ENCODE measurements around the gene PAPOLA.
"Not testable (repeated sequence)": the region's sequence is repeated elsewhere in the genome, so short reads cannot be mapped to it uniquely, and the experiment has no call there.

The PAPOLA gene

DNA sequence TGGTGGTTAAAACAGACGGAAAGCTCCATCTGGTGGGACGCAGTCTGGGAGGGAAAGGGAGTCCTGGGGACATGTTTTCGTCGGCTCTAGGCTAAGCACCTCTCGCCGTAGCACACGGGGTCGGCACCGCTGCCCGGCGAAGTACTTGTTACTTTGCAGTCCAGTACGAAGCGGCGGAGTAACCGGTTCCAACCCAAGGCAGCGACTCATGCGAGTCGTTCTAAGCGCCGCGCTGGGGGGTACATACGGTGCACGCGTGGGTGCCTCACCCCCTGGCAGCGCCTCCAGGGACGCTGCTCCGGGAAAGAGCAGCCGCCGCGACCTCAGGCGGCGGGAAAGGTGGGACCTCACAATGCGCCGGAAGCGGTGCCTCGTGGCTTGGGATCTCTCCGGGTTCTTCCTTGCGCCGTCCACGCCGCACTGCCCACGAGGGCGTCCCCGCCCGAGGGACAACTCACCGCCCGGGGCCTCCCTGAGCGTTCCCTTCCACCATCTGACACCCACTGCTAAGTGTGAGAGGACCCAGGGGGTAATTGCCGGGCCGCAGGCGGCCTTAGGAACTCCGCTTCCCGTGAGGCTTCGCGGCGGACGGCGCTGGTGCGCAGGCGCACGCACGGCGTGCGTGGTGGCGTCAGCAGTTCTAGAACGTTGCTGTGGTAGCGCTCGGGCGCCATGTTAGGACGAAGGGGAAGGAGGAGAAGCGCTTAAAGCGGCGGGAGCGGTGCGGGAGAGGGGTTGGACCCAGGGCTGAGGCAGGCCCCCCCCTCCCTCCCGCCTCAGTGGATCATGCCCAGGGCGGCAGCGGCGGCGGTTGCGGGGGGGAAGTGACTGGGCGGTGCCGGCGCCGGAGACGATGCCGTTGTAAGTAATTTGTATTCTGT, at the start of gene PAPOLA:
TSS of gene PAPOLA (plus strand) at position 643 of the 881 bp plus-strand sequence. CDS start at position 854, 211 bp downstream.
- DNase-seq: peak; percentile 89

DNA sequence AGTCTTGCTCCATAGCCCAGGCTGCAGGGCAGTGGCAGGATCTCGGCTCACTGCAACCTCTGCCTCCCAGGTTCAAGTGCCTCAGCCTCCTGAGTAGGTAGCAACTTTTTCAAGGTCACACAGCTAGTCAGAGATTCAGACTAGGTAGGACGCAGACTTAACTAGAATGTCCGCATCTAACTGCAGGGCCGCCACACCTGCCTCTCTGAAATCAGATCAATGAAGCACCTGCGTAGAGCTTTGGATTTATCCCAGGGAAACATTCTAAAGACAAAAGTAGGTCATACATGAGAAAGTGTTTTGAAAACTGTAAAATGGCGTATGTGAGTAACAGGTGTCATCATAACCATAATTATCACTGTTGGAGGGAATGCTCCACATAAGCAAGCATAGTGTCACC, 49.5 kb upstream of the PAPOLA start:
- DNase-seq: no peak

DNA sequence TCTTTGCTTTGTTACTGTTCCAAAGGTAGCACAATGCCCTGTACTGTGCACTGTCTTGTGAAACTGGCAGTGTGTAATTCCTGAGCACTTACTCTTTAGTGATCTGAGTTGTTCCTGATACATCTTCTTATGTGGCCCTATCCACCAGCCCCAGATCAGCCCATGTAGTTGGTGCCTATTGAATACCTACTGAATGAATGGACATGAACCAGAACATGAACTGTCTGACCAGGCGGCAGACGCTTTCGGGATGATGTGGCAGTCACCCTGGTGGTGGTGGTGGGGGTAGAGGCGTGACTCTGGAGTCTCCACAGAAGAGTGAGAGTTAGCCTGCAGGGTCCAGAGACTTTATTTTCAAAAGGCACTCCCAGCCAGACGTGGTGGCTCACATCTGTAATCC, 46.6 kb upstream of the PAPOLA start:
- DNase-seq: no peak

GRCh38 chr14:96459851-96460250, 42.3 kb upstream of the PAPOLA start:
- no peak for DNase-seq

DNA sequence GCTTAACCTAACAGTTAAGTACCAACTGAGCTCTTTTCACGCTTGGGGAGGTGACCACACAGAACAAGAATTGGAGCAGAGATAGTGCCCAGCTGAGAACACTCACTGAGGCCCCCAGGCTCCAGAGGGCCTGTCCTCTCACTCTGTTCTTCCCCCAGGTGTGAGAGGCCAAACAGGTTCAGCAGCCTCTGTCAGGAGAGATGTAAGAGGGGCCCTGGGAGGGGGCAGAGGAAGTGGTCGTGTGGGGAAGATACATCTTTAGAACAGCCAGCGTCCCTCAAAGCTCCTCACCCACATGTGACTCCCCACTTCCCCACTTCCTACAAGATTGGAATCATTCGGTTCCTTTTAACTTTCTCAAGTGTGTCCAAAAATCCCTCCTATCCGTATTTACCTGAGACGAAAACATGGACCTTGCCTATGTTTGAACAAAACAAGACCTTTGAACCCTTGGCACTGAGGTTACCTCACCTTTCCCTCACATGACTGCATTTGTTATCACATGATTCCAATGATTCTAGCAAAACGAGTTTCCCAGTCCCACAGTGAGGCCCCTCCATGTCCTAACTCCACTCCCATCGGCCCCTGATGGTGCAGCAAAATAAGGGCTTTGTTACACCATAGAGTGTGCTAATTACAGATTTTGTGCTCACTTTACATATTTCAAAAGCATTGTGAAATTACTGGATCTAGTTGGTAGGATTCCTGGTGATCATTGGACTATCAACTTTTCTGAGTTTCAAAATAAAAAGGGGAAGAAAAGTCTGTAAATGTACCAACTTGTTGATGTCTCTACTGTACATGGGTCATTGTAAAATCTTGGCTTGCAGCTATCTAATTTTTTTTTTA, 40.0 kb upstream of the PAPOLA start:
- DNase-seq: no peak

DNA sequence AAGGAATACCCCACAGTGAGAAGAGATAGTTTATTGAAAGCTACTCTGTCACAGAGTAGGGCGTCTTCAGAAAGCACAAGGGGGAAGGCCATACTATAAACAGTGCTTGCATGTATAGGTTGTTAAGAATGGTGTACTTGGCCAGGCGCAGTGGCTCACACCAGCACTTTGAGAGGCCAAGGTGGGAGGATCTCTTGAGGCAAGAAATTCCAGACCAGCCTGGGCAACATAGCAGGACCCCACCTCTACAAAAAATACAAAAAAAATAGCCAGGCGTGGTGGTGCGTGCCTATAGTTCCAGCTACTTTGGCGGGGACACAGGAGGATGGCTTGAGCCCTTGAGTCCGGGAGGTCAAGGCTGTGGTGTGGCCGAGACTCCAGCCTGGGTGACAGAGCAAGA, 38.0 kb upstream of the PAPOLA start:
- DNase-seq: no peak

- DNase-seq: no peak
These were observed 35.3 kb upstream of the PAPOLA start for GRCh38 chr14:96466918-96467317.

DNA sequence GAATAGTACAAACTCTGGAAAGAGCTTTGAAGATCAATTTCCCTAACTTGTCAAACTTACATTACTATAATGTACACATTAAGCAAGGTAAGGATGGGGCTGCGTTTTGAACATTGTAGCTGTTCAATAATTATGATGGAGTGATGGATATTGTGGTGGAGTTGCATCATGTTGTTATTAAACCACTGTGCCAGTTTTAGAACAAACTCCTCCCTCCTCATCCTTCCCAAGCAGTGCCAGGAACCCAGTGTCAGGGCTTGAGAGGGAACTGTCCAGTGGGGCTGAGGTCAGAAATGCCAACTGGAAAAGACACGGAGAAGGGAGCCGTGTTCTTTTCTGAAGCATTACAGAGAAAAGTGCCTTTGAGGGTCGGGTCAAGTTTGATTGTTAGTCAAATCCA, 31.9 kb upstream of the PAPOLA start:
- no peak for DNase-seq

- DNase-seq: not testable (repeated sequence)
These were observed 31.2 kb upstream of the PAPOLA start for GRCh38 chr14:96470967-96471366.

- DNase-seq: no peak
These were observed 24.1 kb upstream of the PAPOLA start for GRCh38 chr14:96478119-96478518.

GRCh38 chr14:96479435-96480146, 22.6 kb upstream of the PAPOLA start:
- no peak for DNase-seq

DNA sequence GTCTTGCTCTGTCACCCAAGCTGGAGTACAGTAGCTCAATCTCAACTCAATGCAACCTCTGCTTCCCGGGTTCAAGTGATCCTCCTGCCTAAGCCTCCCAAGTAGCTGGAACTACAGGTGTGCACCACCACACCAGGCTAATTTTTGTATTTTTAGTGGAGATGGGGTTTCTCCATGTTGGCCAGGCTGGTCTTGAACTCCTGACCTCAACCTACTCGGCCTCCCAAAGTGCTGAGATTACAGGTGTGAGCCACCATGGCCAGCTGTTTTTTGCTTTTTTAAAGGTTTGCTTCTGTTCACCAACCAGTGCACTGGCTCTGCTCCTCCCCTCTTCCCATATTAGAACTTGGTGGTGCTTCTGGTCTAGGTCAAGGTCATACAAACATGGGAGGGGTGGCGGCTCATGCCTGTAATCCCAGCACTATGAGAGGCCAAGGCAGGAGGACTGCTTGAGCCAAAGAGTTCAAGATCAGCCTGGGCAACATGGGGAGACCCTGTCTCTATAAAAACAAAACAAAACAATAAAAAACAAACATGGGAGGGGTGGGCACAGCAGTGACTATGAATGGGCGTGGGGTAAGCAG, 20.4 kb upstream of the PAPOLA start:
- DNase-seq: no peak

GRCh38 chr14:96482986-96483385, 19.2 kb upstream of the PAPOLA start:
- DNase-seq: no peak

GRCh38 chr14:96484399-96484798, 17.8 kb upstream of the PAPOLA start:
- DNase-seq: no peak

DNA sequence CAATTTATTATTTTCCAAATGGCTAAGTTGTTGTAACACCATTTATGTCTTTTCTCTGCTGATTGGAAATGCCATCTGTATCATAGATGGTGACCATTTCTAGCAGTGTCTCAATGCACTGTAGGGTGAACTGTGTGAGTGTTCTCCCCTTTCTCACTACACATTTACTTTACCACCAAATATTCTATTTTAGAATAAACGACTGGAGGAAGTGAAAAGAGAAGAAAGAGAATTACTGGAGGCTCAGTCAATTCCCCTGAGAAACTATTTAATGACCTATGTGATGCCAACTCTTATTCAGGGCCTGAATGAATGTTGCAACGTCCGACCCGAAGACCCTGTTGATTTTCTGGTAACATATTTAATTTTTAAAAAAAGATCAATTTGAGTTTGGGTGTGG, 15.5 kb upstream of the PAPOLA start:
- no peak for DNase-seq

DNA sequence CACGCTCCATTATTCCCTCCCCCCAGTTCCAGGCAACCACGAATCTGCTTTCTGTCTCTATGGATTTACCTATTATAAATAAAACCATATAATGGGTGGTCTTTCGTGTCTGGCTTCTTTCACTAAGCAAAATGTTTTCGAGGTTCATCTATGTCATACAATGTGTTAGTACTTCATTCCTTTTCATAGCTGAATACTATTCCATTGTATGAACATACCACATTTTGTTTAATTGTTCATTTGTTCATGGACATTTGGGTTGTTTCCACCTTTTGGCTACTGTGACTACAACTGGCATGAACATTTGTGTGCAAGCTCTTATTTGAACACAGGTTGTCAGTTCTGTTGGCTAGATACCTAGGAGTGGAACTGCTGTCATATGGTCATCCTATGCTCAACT, 12.9 kb upstream of the PAPOLA start:
- no peak for DNase-seq

- DNase-seq: no peak
These were observed 9.0 kb upstream of the PAPOLA start for GRCh38 chr14:96493178-96493577.

DNA sequence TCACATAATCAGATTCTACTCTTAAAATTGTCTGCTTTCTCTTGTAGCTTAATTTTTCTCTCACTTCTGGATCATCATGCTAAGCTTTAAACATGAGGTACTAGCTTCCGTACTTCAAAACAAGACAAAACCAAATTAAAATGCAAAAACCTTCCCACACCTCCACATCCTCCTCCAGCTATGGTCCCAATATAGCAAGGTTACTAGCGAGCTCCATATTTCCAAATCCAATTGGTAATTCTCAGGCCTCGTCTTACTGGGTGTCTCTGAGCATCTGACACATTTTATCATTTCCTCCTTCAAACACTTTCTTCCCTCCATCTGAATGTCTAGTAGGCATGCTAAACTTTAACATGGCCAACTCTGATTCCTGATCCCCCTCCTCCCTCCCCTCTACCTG, 7.9 kb upstream of the PAPOLA start:
- no peak for DNase-seq

DNA sequence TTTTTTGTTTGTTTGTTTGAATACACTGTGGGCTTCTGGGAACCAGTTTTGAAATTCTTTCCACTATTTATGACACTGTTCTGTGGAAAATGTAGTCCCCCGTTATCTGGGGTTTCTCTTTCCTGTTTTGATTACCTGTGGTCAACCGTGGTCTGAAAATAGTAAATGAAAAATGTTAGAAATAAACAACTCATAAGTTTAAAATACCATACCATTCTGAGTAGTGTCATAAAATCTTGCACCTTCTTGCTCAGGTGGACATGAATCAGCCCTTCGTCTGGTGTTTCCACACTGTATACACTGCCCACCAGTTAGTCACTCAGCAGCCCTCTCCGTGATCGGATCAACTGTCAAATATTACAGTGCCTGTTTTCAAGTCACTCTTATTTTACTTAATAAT, 5.1 kb upstream of the PAPOLA start:
- no peak for DNase-seq

DNA sequence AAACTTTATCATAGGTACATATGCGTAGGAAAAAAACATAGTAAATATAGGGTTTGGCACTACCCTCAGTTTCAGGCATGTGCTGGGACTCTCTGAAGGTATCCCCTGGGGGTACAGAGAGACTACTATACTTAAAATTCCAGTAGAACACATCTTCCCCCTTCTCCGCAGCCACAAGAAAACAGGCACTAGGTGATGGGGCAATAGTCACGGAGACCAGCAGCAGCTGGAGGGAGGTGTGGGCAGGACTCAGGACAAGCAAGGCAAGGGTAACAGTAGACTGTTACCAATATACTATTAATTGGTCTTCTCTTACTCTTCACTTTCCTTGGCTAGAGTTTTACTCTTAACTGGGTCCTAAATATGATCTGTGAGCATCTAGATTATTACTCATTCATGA, 4.6 kb upstream of the PAPOLA start:
- no peak for DNase-seq

DNA sequence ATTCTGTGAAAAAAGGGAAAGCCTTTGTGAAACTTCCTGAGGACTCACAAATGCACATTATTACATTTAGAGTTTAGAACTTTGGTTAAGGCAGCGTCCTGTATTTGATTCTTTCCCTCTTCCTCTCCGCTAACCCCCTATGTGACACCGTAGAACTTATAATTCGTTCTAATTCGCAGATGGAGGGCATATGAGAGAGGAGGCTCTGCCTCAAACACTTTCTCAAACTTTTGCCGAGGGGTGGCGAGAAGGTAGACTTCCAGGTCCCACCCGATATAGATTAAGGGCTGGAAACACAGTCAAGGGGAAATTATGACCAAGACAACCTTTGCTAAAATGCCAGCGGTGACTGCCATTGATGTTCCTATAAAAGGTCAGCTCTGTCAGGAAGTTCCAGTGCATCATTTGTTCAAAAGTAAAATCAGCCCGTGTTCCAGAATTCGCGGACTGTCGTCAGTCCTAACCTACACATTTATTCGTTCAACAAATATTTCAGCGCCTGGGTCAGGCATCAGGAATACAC, 904 bp upstream of the PAPOLA start:
- no peak for DNase-seq

DNA sequence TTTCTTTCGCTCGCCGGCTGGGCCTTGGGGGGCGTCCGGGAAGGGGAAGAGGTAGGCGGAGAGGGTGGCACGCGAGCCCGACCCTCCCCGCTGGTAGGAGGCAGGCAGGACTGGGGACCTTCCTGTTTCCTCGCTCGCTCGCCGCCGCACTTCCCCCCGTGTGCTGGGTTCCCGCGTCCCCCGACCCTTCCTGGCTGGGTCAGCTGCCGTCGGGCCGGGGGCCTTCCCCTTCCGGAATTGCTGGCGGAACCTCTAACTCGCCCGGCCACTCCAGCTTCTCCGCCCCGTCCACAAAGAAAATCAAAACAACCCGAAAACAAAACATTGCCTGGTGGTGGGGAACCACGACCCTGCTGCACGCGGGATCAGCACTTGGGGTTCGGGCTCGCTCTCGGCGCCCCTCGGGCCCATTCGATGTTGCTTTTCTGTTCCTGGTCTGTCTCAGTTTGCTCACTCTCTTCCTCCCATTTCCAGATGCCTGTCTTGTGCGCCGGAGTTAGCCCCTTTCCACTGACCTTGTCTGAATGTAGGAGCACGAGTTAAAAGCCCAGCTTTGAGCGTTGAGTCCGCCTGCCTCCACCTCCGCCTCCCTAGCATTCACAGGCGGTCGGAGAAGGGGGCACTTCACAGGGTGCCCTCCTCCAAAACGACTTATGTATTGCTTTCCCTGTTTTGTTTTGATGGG, 581 bp downstream of the PAPOLA start:
- no peak for DNase-seq
